Activated naive CD4-positive, alpha-beta T cell (primary cell): ENCODE data around the gene STAT4.

Source experiments
- DNase-seq, 4 experiments: peaks; one replicate each; lab custom pipeline; 2025; lab: John Stamatoyannopoulos, UW

The STAT4 gene

GRCh38 chr2:191150600-191151330, at the start of gene STAT4:
TSS of gene STAT4 (minus strand) at chr2:191150994. CDS start at chr2:191148203, 2,791 bp downstream.
- peak; percentile 32 to 52 (median 40) for DNase-seq

GRCh38 chr2:191199929-191200512, 49.2 kb upstream of the STAT4 start:
- DNase-seq: no peak

GRCh38 chr2:191198271-191198670, 47.5 kb upstream of the STAT4 start:
- DNase-seq: no peak

- DNase-seq: no peak
Observed at GRCh38 chr2:191197096-191197495, 46.3 kb upstream of the STAT4 start.

- DNase-seq: no peak
Observed at GRCh38 chr2:191195021-191195420, 44.2 kb upstream of the STAT4 start.

- DNase-seq: no peak
Observed at GRCh38 chr2:191190861-191191552, 40.2 kb upstream of the STAT4 start.

- DNase-seq: no peak
Observed at GRCh38 chr2:191190435-191190834, 39.6 kb upstream of the STAT4 start.

- DNase-seq: no peak
Observed at GRCh38 chr2:191189112-191189635, 38.4 kb upstream of the STAT4 start.

GRCh38 chr2:191188550-191189093, 37.8 kb upstream of the STAT4 start:
- no peak for DNase-seq

- no peak for DNase-seq
Observed at GRCh38 chr2:191187105-191187829, 36.5 kb upstream of the STAT4 start.

GRCh38 chr2:191184457-191184856, 33.7 kb upstream of the STAT4 start:
- no peak for DNase-seq

GRCh38 chr2:191183516-191183915, 32.7 kb upstream of the STAT4 start:
- no peak for DNase-seq

- no peak for DNase-seq
Observed at GRCh38 chr2:191183081-191183480, 32.3 kb upstream of the STAT4 start.

GRCh38 chr2:191180713-191181112, 29.9 kb upstream of the STAT4 start:
- DNase-seq: no peak

GRCh38 chr2:191180276-191180675, 29.5 kb upstream of the STAT4 start:
- no peak for DNase-seq

GRCh38 chr2:191178806-191179514, 28.2 kb upstream of the STAT4 start:
- DNase-seq: no peak

- no peak for DNase-seq
Observed at GRCh38 chr2:191177751-191178736, 27.2 kb upstream of the STAT4 start.

- DNase-seq: no peak
Observed at GRCh38 chr2:191176801-191177438, 26.1 kb upstream of the STAT4 start.

- no peak for DNase-seq
Observed at GRCh38 chr2:191176305-191176704, 25.5 kb upstream of the STAT4 start.

GRCh38 chr2:191174442-191174841, 23.6 kb upstream of the STAT4 start:
- DNase-seq: no peak
